Vagina (tissue), 2 donors: Measurements from ENCODE around the gene MAPK14. TPM values are rescaled to one million over a fixed set of nuclear protein-coding genes. Genes with fewer than 3 reads are reported as not detected.

Source experiments
- DNase-seq, 2 donors: peaks; one replicate each; pipeline ENCODE4 v3.0.0-alpha.2; 2017; ENCODE audit errors: extremely low spot score in 2 of 2
- H3K27ac ChIP-seq: fragments of 200-600 bp; sonication (generic); one replicate; pipeline ENCODE4 v1.5.1; 2019
- H3K27me3 ChIP-seq: fragments of 200-600 bp; sonication (generic); one replicate; pipeline ENCODE4 v1.5.1; 2019
- H3K36me3 ChIP-seq, 2 donors: fragments of 200-600 bp; sonication (generic); one replicate each; pipeline ENCODE4 v1.5.1; 2017 to 2019
- H3K4me1 ChIP-seq: fragments of 200-600 bp; sonication (generic); one replicate; pipeline ENCODE4 v1.5.1; 2019
- H3K4me3 ChIP-seq, 2 donors: fragments of 200-600 bp; sonication (generic); 1 replicate in 1 of 2; 2 replicates in 1 of 2; pipeline ENCODE4 v1.5.1; 2016 to 2019
- H3K9me3 ChIP-seq: fragments of 200-600 bp; sonication (generic); one replicate; pipeline ENCODE4 v1.5.1; 2019
- CTCF ChIP-seq, 3 experiments: fragments of 450-650 bp in 2 of 3; fragments of 200-600 bp in 1 of 3; sonication (generic) in 1 of 3; IDR thresholded peaks; one replicate each; pipeline ENCODE4 v1.5.1; 2017 to 2019; ENCODE audit warnings: antibody characterized with exemption in 3 of 3, mild to moderate bottlenecking in 2 of 3, moderate library complexity in 2 of 3
- POLR2A ChIP-seq, 2 donors: fragments of 450-650 bp; IDR thresholded peaks; one replicate each; pipeline ENCODE4 v1.6.1; 2017; ENCODE audit warnings: antibody characterized with exemption in 2 of 2, mild to moderate bottlenecking in 2 of 2, moderate library complexity in 2 of 2
- POLR2AphosphoS5 ChIP-seq, 2 donors: sonication (generic); formaldehyde crosslinking; IDR thresholded peaks; one replicate each; pipeline ENCODE4 v1.9.0; 2017; ENCODE audit warnings: antibody characterized with exemption in 2 of 2, mild to moderate bottlenecking in 2 of 2, low read depth in 1 of 2; ENCODE audit not compliant: insufficient read depth in 1 of 2
- intact Hi-C: fragments of 100-400 bp; cut with DNase I; formaldehyde crosslinking; loops from one replicate; pipeline ENCODE4 v1.15.1; 2023
- total RNA-seq: library from RNA; depleted of rRNA; stranded (reverse); fragments of >200 nt; gene quantifications from one replicate; pipeline ENCODE4 v1.2.3, GENCODE V29; 2016

The MAPK14 gene
- total RNA-seq, 1 donor from 2014 or later = 71.9 TPM

GRCh38 chr6:36064770-36065396 lies 37.3 kb downstream of the MAPK14 start:
- Histone ChIP-seq H3K4me3 (no peak overlapping the region), H3K27ac (no peak overlapping the region), H3K4me1 (peaks cover 69% of the 10 kb centered on the region), H3K9me3 (no peaks in the 10 kb centered on the region), H3K36me3 (peaks cover 0 to 5% of the 10 kb centered on the region in 2 donors), H3K27me3 (no peaks in the 10 kb centered on the region)
- DNase-seq = no peak
- TF ChIP-seq POLR2AphosphoS5 (IDR thresholded peaks at IDR 0.05; ENCODE audit: insufficient read depth in 1 of 2, low read depth in 1 of 2) (no peak), POLR2A (IDR thresholded peaks at IDR 0.05) (no peak), CTCF (IDR thresholded peaks at IDR 0.05) (no peak)
- intact Hi-C loops = no loop called here

GRCh38 chr6:36065916-36066315 lies 38.3 kb downstream of the MAPK14 start:
- Histone ChIP-seq H3K27me3 (no peaks in the 10 kb centered on the region), H3K27ac (no peak overlapping the region), H3K4me3 (no peak overlapping the region), H3K4me1 (peaks cover 75% of the 10 kb centered on the region), H3K9me3 (no peaks in the 10 kb centered on the region), H3K36me3 (no peaks in the 10 kb centered on the region)
- intact Hi-C loops = no loop called here
- no peak for TF ChIP-seq CTCF (IDR thresholded peaks at IDR 0.05)
- TF ChIP-seq POLR2AphosphoS5 (IDR thresholded peaks at IDR 0.05; ENCODE audit: insufficient read depth in 1 of 2, low read depth in 1 of 2) = no peak
- no peak for TF ChIP-seq POLR2A (IDR thresholded peaks at IDR 0.05)
- no peak for DNase-seq

- peaks cover 83% of the 10 kb centered on the region for H3K4me1 ChIP-seq
- intact Hi-C loops = no loop called here
These were observed 39.2 kb downstream of the MAPK14 start for GRCh38 chr6:36066817-36067216.

GRCh38 chr6:36067374-36068011 lies 39.9 kb downstream of the MAPK14 start:
- TF ChIP-seq CTCF (IDR thresholded peaks at IDR 0.05) = no peak
- no peak for TF ChIP-seq POLR2A (IDR thresholded peaks at IDR 0.05)
- no peak for TF ChIP-seq POLR2AphosphoS5 (IDR thresholded peaks at IDR 0.05; ENCODE audit: insufficient read depth in 1 of 2, low read depth in 1 of 2)
- H3K36me3 ChIP-seq = no peaks in the 10 kb centered on the region
- no peaks in the 10 kb centered on the region for H3K27me3 ChIP-seq
- no peaks in the 10 kb centered on the region for H3K9me3 ChIP-seq
- H3K4me3 ChIP-seq = no peak overlapping the region
- intact Hi-C loops = no loop called here
- H3K4me1 ChIP-seq = peaks cover 83% of the 10 kb centered on the region
- H3K27ac ChIP-seq = no peak overlapping the region
- no peak for DNase-seq

More at GRCh38 chr6:36066817-36067216, 39.2 kb downstream of the MAPK14 start:
- H3K27ac ChIP-seq = no peak overlapping the region
- no peaks in the 10 kb centered on the region for H3K9me3 ChIP-seq
- TF ChIP-seq CTCF (IDR thresholded peaks at IDR 0.05) (no peak), POLR2AphosphoS5 (IDR thresholded peaks at IDR 0.05; ENCODE audit: insufficient read depth in 1 of 2, low read depth in 1 of 2) (no peak), POLR2A (IDR thresholded peaks at IDR 0.05) (no peak)
- H3K36me3 ChIP-seq = no peaks in the 10 kb centered on the region
- H3K4me3 ChIP-seq = no peak overlapping the region
- no peak for DNase-seq
- no peaks in the 10 kb centered on the region for H3K27me3 ChIP-seq

- Histone ChIP-seq H3K27me3 (no peaks in the 10 kb centered on the region), H3K4me1 (peaks cover 80% of the 10 kb centered on the region), H3K9me3 (no peaks in the 10 kb centered on the region), H3K4me3 (no peak overlapping the region), H3K36me3 (no peaks in the 10 kb centered on the region), H3K27ac (no peak overlapping the region)
- TF ChIP-seq POLR2A (IDR thresholded peaks at IDR 0.05) (no peak), POLR2AphosphoS5 (IDR thresholded peaks at IDR 0.05; ENCODE audit: insufficient read depth in 1 of 2, low read depth in 1 of 2) (no peak), CTCF (IDR thresholded peaks at IDR 0.05) (no peak)
- no peak for DNase-seq
- intact Hi-C loops = no loop called here
These were observed 40.4 kb downstream of the MAPK14 start for GRCh38 chr6:36068012-36068392.
